Subcutaneous abdominal adipose tissue (tissue), 5 donors: ENCODE results near the gene KRT23.

Experiments used
- H3K27ac ChIP-seq: one replicate; pipeline ENCODE4 v1.7.0; 2013; ENCODE audit warnings: low read depth, mild to moderate bottlenecking, inconsistent platforms, low read length, moderate library complexity
- H3K27me3 ChIP-seq, 5 donors: one replicate each; pipeline ENCODE4 v1.7.0; 2013; ENCODE audit warnings: low read length in 5 of 5, inconsistent platforms in 1 of 5; ENCODE audit not compliant: control insufficient read depth in 5 of 5, insufficient read depth in 4 of 5
- H3K36me3 ChIP-seq, 5 donors: one replicate each; pipeline ENCODE4 v1.7.0; 2013; ENCODE audit warnings: low read length in 5 of 5; ENCODE audit not compliant: control insufficient read depth in 5 of 5, insufficient read depth in 5 of 5
- H3K4me1 ChIP-seq, 5 donors: one replicate each; pipeline ENCODE4 v1.7.0; 2013; ENCODE audit warnings: low read length in 5 of 5, mild to moderate bottlenecking in 3 of 5, moderate library complexity in 1 of 5; ENCODE audit not compliant: control insufficient read depth in 5 of 5, insufficient read depth in 5 of 5
- H3K4me3 ChIP-seq, 5 donors: one replicate each; pipeline ENCODE4 v1.7.0; 2013; ENCODE audit warnings: low read length in 5 of 5, low read depth in 1 of 5
- H3K9ac ChIP-seq, 5 donors: one replicate each; pipeline ENCODE4 v1.7.0; 2013; ENCODE audit warnings: low read length in 5 of 5, mild to moderate bottlenecking in 4 of 5, moderate library complexity in 3 of 5
- H3K9me3 ChIP-seq, 5 donors: one replicate each; pipeline ENCODE4 v1.7.0; 2013; ENCODE audit warnings: low read length in 5 of 5; ENCODE audit not compliant: control insufficient read depth in 5 of 5
- donor health status: healthy.
- donor health status: healthy.
- donor health status: healthy.
- donor health status: healthy.
- donor health status: healthy.

KRT23 gene

DNA sequence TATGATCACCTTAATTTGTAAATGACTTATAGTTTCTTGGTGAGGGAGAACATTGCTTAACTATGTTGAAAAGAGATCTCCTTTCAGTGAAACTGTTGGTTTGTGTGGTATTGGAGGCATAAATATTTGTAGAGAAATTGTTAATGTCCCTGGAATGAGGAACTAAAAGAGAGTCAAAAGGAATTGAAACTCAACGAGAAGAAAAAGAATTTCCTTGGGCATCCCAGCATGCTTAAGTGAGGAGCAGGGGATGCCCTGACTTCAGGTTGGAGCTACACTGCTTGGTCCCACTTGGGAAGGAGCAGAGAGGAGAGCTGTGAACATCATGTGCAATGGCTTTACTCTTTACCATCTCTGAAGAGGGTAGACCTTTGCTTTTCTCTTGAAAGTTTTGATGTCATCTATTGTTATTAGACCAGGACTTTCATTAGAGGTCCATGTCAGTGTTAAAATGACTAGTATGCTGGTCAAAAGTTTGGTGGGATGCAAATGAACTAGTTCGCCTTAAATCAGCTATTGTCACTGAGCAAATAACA lies 21.7 kb downstream of the KRT23 start:
- Histone ChIP-seq H3K4me3 (no peak overlapping the region), H3K27ac (no peak overlapping the region), H3K27me3 (peaks cover 0 to 5% (median 0%) of the 10 kb centered on the region in 5 donors), H3K36me3 (no peaks in the 10 kb centered on the region), H3K4me1 (peaks cover 0 to 9% (median 0%) of the 10 kb centered on the region in 5 donors), H3K9me3 (no peaks in the 10 kb centered on the region), H3K9ac (no peak overlapping the region)

- H3K27ac ChIP-seq = no peak overlapping the region
- peaks cover 0 to 9% (median 1%) of the 10 kb centered on the region in 5 donors for H3K4me1 ChIP-seq
- no peak overlapping the region for H3K9ac ChIP-seq
- peaks cover 0 to 5% (median 0%) of the 10 kb centered on the region in 5 donors for H3K27me3 ChIP-seq
- H3K9me3 ChIP-seq = no peaks in the 10 kb centered on the region
- no peaks in the 10 kb centered on the region for H3K36me3 ChIP-seq
- no peak overlapping the region for H3K4me3 ChIP-seq
These were observed 22.2 kb downstream of the KRT23 start for GRCh38 chr17:40915199-40915661.

DNA sequence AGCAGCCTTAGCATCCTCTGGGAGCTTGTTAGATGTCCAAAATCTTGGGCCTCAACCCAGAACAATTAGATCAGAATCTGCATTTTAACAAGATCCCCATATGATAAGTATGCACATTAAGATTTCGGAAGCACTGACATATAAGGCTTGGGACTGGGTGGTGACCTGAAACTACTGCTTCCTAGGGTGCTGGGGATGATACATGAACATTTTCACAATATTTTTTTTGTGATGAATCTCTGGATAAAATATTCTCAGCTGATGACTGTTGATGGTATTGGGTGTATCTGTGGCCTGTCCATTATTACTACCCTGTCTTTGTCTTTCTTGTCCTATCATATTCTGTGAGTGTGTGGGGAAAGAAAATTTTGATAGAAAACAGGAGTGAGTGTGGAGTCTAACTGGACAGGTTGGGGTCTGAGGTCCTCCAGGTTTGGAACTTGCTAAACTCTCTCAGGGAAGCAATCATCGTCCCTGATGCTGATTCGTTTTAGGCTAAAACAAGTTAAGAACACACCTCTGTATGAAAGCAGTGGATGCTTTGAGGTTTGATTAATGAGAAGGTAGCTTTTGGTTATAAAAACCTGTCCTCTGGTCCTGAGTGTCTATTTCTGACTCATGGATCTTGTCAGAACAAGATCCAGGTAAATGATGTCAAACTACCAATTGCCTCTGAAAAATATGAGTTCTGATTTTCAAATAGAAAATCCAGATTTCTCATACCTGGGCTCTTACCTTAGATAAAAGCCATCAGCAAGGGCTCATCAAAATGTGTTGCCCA lies 23.2 kb downstream of the KRT23 start:
- no peak overlapping the region for H3K4me3 ChIP-seq

GRCh38 chr17:40912486-40913210 lies 24.8 kb downstream of the KRT23 start:
- Histone ChIP-seq H3K4me1 (peaks cover 2 to 15% (median 7%) of the 10 kb centered on the region in 5 donors), H3K36me3 (no peaks in the 10 kb centered on the region), H3K9ac (no peak overlapping the region), H3K9me3 (no peaks in the 10 kb centered on the region), H3K4me3 (no peak overlapping the region), H3K27me3 (peaks cover 0 to 5% (median 2%) of the 10 kb centered on the region in 5 donors), H3K27ac (no peak overlapping the region)

More for the DNA sequence above, 23.2 kb downstream of the KRT23 start:
- H3K36me3 ChIP-seq = no peaks in the 10 kb centered on the region
- H3K27ac ChIP-seq = no peak overlapping the region
- H3K9ac ChIP-seq = no peak overlapping the region
- no peaks in the 10 kb centered on the region for H3K9me3 ChIP-seq
- peaks cover 2 to 15% (median 7%) of the 10 kb centered on the region in 5 donors for H3K4me1 ChIP-seq
- peaks cover 0 to 5% (median 0%) of the 10 kb centered on the region in 5 donors for H3K27me3 ChIP-seq

- Histone ChIP-seq H3K9ac (no peak overlapping the region), H3K36me3 (no peaks in the 10 kb centered on the region), H3K27me3 (peaks cover 0 to 11% (median 3%) of the 10 kb centered on the region in 5 donors), H3K4me1 (peaks cover 2 to 15% (median 7%) of the 10 kb centered on the region in 5 donors), H3K27ac (no peak overlapping the region), H3K9me3 (no peaks in the 10 kb centered on the region), H3K4me3 (no peak overlapping the region)
These were observed 27.0 kb downstream of the KRT23 start for GRCh38 chr17:40910441-40910841.

- H3K36me3 ChIP-seq = no peaks in the 10 kb centered on the region
- no peak overlapping the region for H3K27ac ChIP-seq
- H3K4me1 ChIP-seq = peaks cover 2 to 15% (median 7%) of the 10 kb centered on the region in 5 donors
- H3K4me3 ChIP-seq = no peak overlapping the region
- no peak overlapping the region for H3K9ac ChIP-seq
- H3K9me3 ChIP-seq = no peaks in the 10 kb centered on the region
- peaks cover 0 to 12% (median 8%) of the 10 kb centered on the region in 5 donors for H3K27me3 ChIP-seq
These were observed 27.7 kb downstream of the KRT23 start for GRCh38 chr17:40909755-40910154.

- Histone ChIP-seq H3K9me3 (no peaks in the 10 kb centered on the region), H3K4me3 (no peak overlapping the region), H3K4me1 (peaks cover 2 to 15% (median 7%) of the 10 kb centered on the region in 5 donors), H3K27me3 (peaks cover 0 to 12% (median 8%) of the 10 kb centered on the region in 5 donors), H3K9ac (no peak overlapping the region), H3K36me3 (no peaks in the 10 kb centered on the region), H3K27ac (no peak overlapping the region)
These were observed 28.1 kb downstream of the KRT23 start for GRCh38 chr17:40909351-40909750.

GRCh38 chr17:40906613-40907012 lies 30.8 kb downstream of the KRT23 start:
- Histone ChIP-seq H3K4me3 (no peak overlapping the region), H3K9ac (no peak overlapping the region), H3K27ac (no peak overlapping the region)

GRCh38 chr17:40905370-40905769 lies 32.1 kb downstream of the KRT23 start:
- peaks cover 0 to 15% (median 7%) of the 10 kb centered on the region in 5 donors for H3K27me3 ChIP-seq
- peaks cover 2 to 9% (median 5%) of the 10 kb centered on the region in 5 donors for H3K4me1 ChIP-seq
- H3K9ac ChIP-seq = no peak overlapping the region
- no peak overlapping the region for H3K27ac ChIP-seq
- no peaks in the 10 kb centered on the region for H3K9me3 ChIP-seq
- no peaks in the 10 kb centered on the region for H3K36me3 ChIP-seq
- H3K4me3 ChIP-seq = no peak overlapping the region

More at GRCh38 chr17:40906613-40907012, 30.8 kb downstream of the KRT23 start:
- H3K27me3 ChIP-seq = peaks cover 0 to 12% (median 7%) of the 10 kb centered on the region in 5 donors
- H3K9me3 ChIP-seq = no peaks in the 10 kb centered on the region
- H3K36me3 ChIP-seq = no peaks in the 10 kb centered on the region
- peaks cover 2 to 9% (median 5%) of the 10 kb centered on the region in 5 donors for H3K4me1 ChIP-seq
